DND-41 (cell line): ENCODE results near the gene PCGF2.

Experiments
- ATAC-seq: fragments of 200-7000 bp; cut with Tn5 transposase; 3 replicates; pipeline ENCODE4 v1.9.1; 2021; ENCODE audit warnings: low read depth; ENCODE audit not compliant: insufficient read depth
- DNase-seq: peaks from one replicate; pipeline ENCODE4 v3.0.0-alpha.2; 2020
- H2AFZ ChIP-seq: 2 replicates; pipeline ENCODE4 v1.6.0; 2012; ENCODE audit warnings: low read depth, low read length
- H3K27ac ChIP-seq: 2 replicates; pipeline ENCODE4 v1.5.1; 2012; ENCODE audit warnings: low read length, inconsistent platforms
- H3K27me3 ChIP-seq: fragments of 200-600 bp; sonication (generic); 2 replicates; pipeline ENCODE4 v1.6.0; 2012; ENCODE audit warnings: low read length, mild to moderate bottlenecking, inconsistent platforms; ENCODE audit not compliant: insufficient read depth, poor library complexity
- H3K36me3 ChIP-seq: 2 replicates; pipeline ENCODE4 v1.5.1; 2012; ENCODE audit warnings: low read length, inconsistent platforms; ENCODE audit not compliant: insufficient read depth
- H3K4me1 ChIP-seq: 2 replicates; pipeline ENCODE4 v1.5.1; 2012; ENCODE audit warnings: mild to moderate bottlenecking, low read length; ENCODE audit not compliant: insufficient read depth
- H3K4me2 ChIP-seq: 2 replicates; pipeline ENCODE4 v1.6.0; 2012; ENCODE audit warnings: mild to moderate bottlenecking, moderate library complexity, low read length, inconsistent platforms; ENCODE audit not compliant: insufficient read depth
- H3K4me3 ChIP-seq, 2 experiments: fragments of 200-600 bp in 1 of 2; shearing (Covaris generic) in 1 of 2; 2 replicates each; pipeline ENCODE4 v1.5.1; 2012 to 2016; ENCODE audit warnings: inconsistent platforms in 2 of 2, low read length in 2 of 2, mild to moderate bottlenecking in 2 of 2, low read depth in 1 of 2, moderate library complexity in 1 of 2
- H3K79me2 ChIP-seq: 2 replicates; pipeline ENCODE4 v1.6.0; 2012; ENCODE audit warnings: low read length, inconsistent platforms; ENCODE audit not compliant: insufficient read depth
- H3K9ac ChIP-seq: 2 replicates; pipeline ENCODE4 v1.6.0; 2012; ENCODE audit warnings: low read depth, mild to moderate bottlenecking, inconsistent platforms, low read length, moderate library complexity
- H3K9me3 ChIP-seq: 2 replicates; pipeline ENCODE4 v1.5.1; 2012; ENCODE audit warnings: low read length, moderate library complexity, mild to moderate bottlenecking, inconsistent platforms; ENCODE audit not compliant: insufficient read depth, severe bottlenecking
- H4K20me1 ChIP-seq: 2 replicates; pipeline ENCODE4 v1.6.0; 2012; ENCODE audit warnings: low read length; ENCODE audit not compliant: insufficient read depth
- CTCF ChIP-seq: IDR thresholded peaks from 2 replicates; pipeline ENCODE4 v1.5.1; 2012; ENCODE audit warnings: borderline replicate concordance, low read length, moderate library complexity, mild to moderate bottlenecking; ENCODE audit not compliant: poor library complexity, severe bottlenecking; ENCODE audit errors: extremely low read depth
- EZH2 ChIP-seq: IDR thresholded peaks from 3 replicates; pipeline ENCODE4 v1.6.1; 2012; ENCODE audit warnings: borderline replicate concordance, low read depth, mild to moderate bottlenecking, moderate library complexity, low read length, inconsistent platforms; ENCODE audit not compliant: severe bottlenecking

PCGF2 gene

GRCh38 chr17:38751144-38751807, 3.1 kb upstream of the PCGF2 start:
- TF ChIP-seq EZH2 (no peak), CTCF (no peak)
- H4K20me1 ChIP-seq = peaks cover 22% of the 10 kb centered on the region
- H3K9ac ChIP-seq = peak overlapping the region; percentile 67
- H3K4me3 ChIP-seq = peak overlapping the region; percentile 37 to 88; a peak in 3 of 4 replicates
- H3K4me2 ChIP-seq = peak overlapping the region; percentile 92
- no peaks in the 10 kb centered on the region for H3K27me3 ChIP-seq
- peaks cover 28% of the 10 kb centered on the region for H3K36me3 ChIP-seq
- H3K27ac ChIP-seq = peak overlapping the region; percentile 86
- H3K9me3 ChIP-seq = no peaks in the 10 kb centered on the region
- H3K4me1 ChIP-seq = peaks cover 62% of the 10 kb centered on the region
- DNase-seq (peak; percentile 49), ATAC-seq (no peak)
- H2AFZ ChIP-seq = peak overlapping the region; percentile 66
- peaks cover 53% of the 10 kb centered on the region for H3K79me2 ChIP-seq

GRCh38 chr17:38750312-38751121, 2.4 kb upstream of the PCGF2 start:
- peak overlapping the region; percentile 67 for H3K9ac ChIP-seq
- peaks cover 30% of the 10 kb centered on the region for H4K20me1 ChIP-seq
- peak overlapping the region; percentile 92 for H3K4me2 ChIP-seq

GRCh38 chr17:38750044-38750311, 1.8 kb upstream of the PCGF2 start:
- H3K4me1 ChIP-seq = peaks cover 69% of the 10 kb centered on the region
- DNase-seq (no peak), ATAC-seq (no peak)
- H4K20me1 ChIP-seq = peaks cover 30% of the 10 kb centered on the region
- H3K36me3 ChIP-seq = peaks cover 19% of the 10 kb centered on the region
- no peak overlapping the region for H2AFZ ChIP-seq
- no peaks in the 10 kb centered on the region for H3K27me3 ChIP-seq
- no peak overlapping the region for H3K4me3 ChIP-seq
- H3K79me2 ChIP-seq = peaks cover 55% of the 10 kb centered on the region
- TF ChIP-seq EZH2 = no peak
- TF ChIP-seq CTCF = no peak
- H3K9ac ChIP-seq = no peak overlapping the region
- no peak overlapping the region for H3K27ac ChIP-seq
- no peaks in the 10 kb centered on the region for H3K9me3 ChIP-seq
- H3K4me2 ChIP-seq = no peak overlapping the region

More at GRCh38 chr17:38750312-38751121, 2.4 kb upstream of the PCGF2 start:
- no peaks in the 10 kb centered on the region for H3K27me3 ChIP-seq
- peak overlapping the region in 1 of 2 experiments; percentile 88; a peak in 2 of 4 replicates for H3K4me3 ChIP-seq
- DNase-seq (no peak), ATAC-seq (no peak)
- H3K27ac ChIP-seq = peak overlapping the region; percentile 86
- H3K36me3 ChIP-seq = peaks cover 21% of the 10 kb centered on the region
- TF ChIP-seq CTCF = no peak
- H2AFZ ChIP-seq = peak overlapping the region; percentile 66
- H3K79me2 ChIP-seq = peaks cover 54% of the 10 kb centered on the region
- H3K9me3 ChIP-seq = no peaks in the 10 kb centered on the region
- peaks cover 70% of the 10 kb centered on the region for H3K4me1 ChIP-seq
